Right lobe of liver (tissue), 6 donors: Measurements from ENCODE around the gene POLR2E. TPM values are rescaled to one million over a fixed set of nuclear protein-coding genes. Genes with fewer than 3 reads are reported as not detected.
A peak's percentile ranks its signal among the peaks of the same experiment; 100 is the strongest.

Experiments used
- ATAC-seq, 4 donors: fragments of 200-7000 bp; cut with Tn5 transposase; one replicate each; pipeline ENCODE4 v1.9.1; 2020; ENCODE audit warnings: mild to moderate bottlenecking in 4 of 4, moderate library complexity in 4 of 4
- DNase-seq, 3 donors: peaks; one replicate each; pipeline ENCODE4 v3.0.0-alpha.2; 2020
- H3K27ac ChIP-seq, 3 donors: fragments of 200-600 bp; one replicate each; pipeline ENCODE4 v1.8.0; 2022
- H3K27me3 ChIP-seq, 2 donors: fragments of 200-600 bp; one replicate each; pipeline ENCODE4 v1.8.0; 2022
- H3K36me3 ChIP-seq, 4 donors: fragments of 200-600 bp; sonication (generic) in 1 of 4; one replicate each; pipeline versions ENCODE4 v1.5.1 to v1.8.0; 2017 to 2022; ENCODE audit warnings: control low read depth in 1 of 4
- H3K4me1 ChIP-seq, 4 donors: fragments of 200-600 bp; sonication (generic) in 1 of 4; one replicate each; pipeline versions ENCODE4 v1.5.1 to v1.8.0; 2017 to 2022; ENCODE audit warnings: control low read depth in 1 of 4
- H3K4me3 ChIP-seq, 3 donors: fragments of 200-600 bp; one replicate each; pipeline ENCODE4 v1.8.0; 2022
- H3K9me3 ChIP-seq, 4 donors: fragments of 200-600 bp; sonication (generic) in 1 of 4; one replicate each; pipeline versions ENCODE4 v1.5.1 to v1.8.0; 2017 to 2022; ENCODE audit warnings: control low read depth in 1 of 4
- POLR2A ChIP-seq: fragments of 450-650 bp; IDR thresholded peaks from one replicate; pipeline ENCODE4 v1.6.1; 2017; ENCODE audit warnings: antibody characterized with exemption, mild to moderate bottlenecking
- WGBS: methylation state at CpG from one replicate; pipeline ENCODE4 v1.1.6; 2018; ENCODE audit warnings: low coverage, low lambda C conversion rate; ENCODE audit not compliant: insufficient coverage; ENCODE audit errors: missing lambda C conversion rate; 5-methylcytosine and 5-hydroxymethylcytosine counted together
- intact Hi-C, 2 donors: fragments of 100-400 bp; cut with DNase I; formaldehyde crosslinking; loops; one replicate each; pipeline versions ENCODE4 v1.11.2 to v1.14.1; 2022
- total RNA-seq, 6 experiments: library from RNA; depleted of rRNA in 2 of 6; stranded (reverse); fragments of >200 nt in 2 of 6; fragmentation: NEBNext Ultra II Directional in 3 of 6; extraction: Animal tissue kit (Norgen Biotek cat#: 25700) in 3 of 6; gene quantifications; one replicate each; pipeline versions ENCODE4 v1.1.0 to v1.2.4, GENCODE V29; 2016 to 2023
- TF ChIP-seq, protein P1 (sequence below), 4 donors: fragments of 200-600 bp in 3 of 4; fragments of 450-650 bp in 1 of 4; IDR thresholded peaks; one replicate each; pipeline versions ENCODE4 v1.5.1 to v1.8.0; 2016 to 2022; ENCODE audit warnings: antibody characterized with exemption in 4 of 4, mild to moderate bottlenecking in 2 of 4
- donor health status: DM: no; HTN: yes; CAD: no.
- donor health status: DM: no; HTN: no; CAD: no.
- donor health status: DM: no; HTN: no; CAD: no.
- donor health status: DM: no; HTN: yes; CAD: no.
- donor health status: DM: no; HTN: yes; CAD: no.

POLR2E gene
- total RNA-seq, 6 experiments from 2014 or later, result 112 to 256 (median 131) TPM

- WGBS, result 53% methylated on average over 12 of the region's 54 CpGs
- Histone ChIP-seq H3K27ac (peak overlapping the region in 1 of 3 donors; percentile 51), H3K4me1 (peaks cover 0 to 15% (median 3%) of the 10 kb centered on the region in 4 donors), H3K4me3 (no peak overlapping the region), H3K27me3 (peaks cover 0 to 15% of the 10 kb centered on the region in 2 donors), H3K36me3 (no peaks in the 10 kb centered on the region), H3K9me3 (no peaks in the 10 kb centered on the region)
- TF ChIP-seq POLR2A, result no peak
- TF ChIP-seq, protein P1, sequence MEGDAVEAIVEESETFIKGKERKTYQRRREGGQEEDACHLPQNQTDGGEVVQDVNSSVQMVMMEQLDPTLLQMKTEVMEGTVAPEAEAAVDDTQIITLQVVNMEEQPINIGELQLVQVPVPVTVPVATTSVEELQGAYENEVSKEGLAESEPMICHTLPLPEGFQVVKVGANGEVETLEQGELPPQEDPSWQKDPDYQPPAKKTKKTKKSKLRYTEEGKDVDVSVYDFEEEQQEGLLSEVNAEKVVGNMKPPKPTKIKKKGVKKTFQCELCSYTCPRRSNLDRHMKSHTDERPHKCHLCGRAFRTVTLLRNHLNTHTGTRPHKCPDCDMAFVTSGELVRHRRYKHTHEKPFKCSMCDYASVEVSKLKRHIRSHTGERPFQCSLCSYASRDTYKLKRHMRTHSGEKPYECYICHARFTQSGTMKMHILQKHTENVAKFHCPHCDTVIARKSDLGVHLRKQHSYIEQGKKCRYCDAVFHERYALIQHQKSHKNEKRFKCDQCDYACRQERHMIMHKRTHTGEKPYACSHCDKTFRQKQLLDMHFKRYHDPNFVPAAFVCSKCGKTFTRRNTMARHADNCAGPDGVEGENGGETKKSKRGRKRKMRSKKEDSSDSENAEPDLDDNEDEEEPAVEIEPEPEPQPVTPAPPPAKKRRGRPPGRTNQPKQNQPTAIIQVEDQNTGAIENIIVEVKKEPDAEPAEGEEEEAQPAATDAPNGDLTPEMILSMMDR (IDR thresholded peaks at IDR 0.05), result no peak
- DNase-seq (peak; percentile 83 to 90 (median 90)), ATAC-seq (peak; percentile 21 to 59 (median 30))
- intact Hi-C loops, result no loop called here
These were observed 20.5 kb downstream of the POLR2E start for GRCh38 chr19:1074544-1075283.

- ATAC-seq, result no peak
- Histone ChIP-seq H3K27ac (no peak overlapping the region), H3K36me3 (no peaks in the 10 kb centered on the region), H3K27me3 (peaks cover 0 to 19% of the 10 kb centered on the region in 2 donors), H3K4me3 (no peak overlapping the region), H3K9me3 (no peaks in the 10 kb centered on the region), H3K4me1 (peaks cover 0 to 15% (median 3%) of the 10 kb centered on the region in 4 donors)
- peak in 2 of 3 donors; percentile 27 to 58 for DNase-seq
- TF ChIP-seq, protein P1 (IDR thresholded peaks at IDR 0.05), result no peak
- no peak for TF ChIP-seq POLR2A
- WGBS, result no CpG with 5 or more reads among the region's 28 CpGs
- intact Hi-C loops, result no loop called here
These were observed 21.1 kb downstream of the POLR2E start for GRCh38 chr19:1073956-1074517.

- H3K36me3 ChIP-seq, result no peaks in the 10 kb centered on the region
- H3K27me3 ChIP-seq, result peaks cover 0 to 19% of the 10 kb centered on the region in 2 donors
- ATAC-seq (no peak), DNase-seq (peak in 2 of 3 donors; percentile 29 to 47)
- H3K27ac ChIP-seq, result no peak overlapping the region
- WGBS, result 90% methylated on average over 2 of the region's 30 CpGs
- H3K4me3 ChIP-seq, result no peak overlapping the region
- TF ChIP-seq, protein P1 (IDR thresholded peaks at IDR 0.05), result no peak
- TF ChIP-seq POLR2A, result no peak
- no peaks in the 10 kb centered on the region for H3K9me3 ChIP-seq
- H3K4me1 ChIP-seq, result peaks cover 0 to 15% (median 3%) of the 10 kb centered on the region in 4 donors
- intact Hi-C loops, result no loop called here
These were observed 21.9 kb downstream of the POLR2E start for GRCh38 chr19:1073063-1073955.

DNA sequence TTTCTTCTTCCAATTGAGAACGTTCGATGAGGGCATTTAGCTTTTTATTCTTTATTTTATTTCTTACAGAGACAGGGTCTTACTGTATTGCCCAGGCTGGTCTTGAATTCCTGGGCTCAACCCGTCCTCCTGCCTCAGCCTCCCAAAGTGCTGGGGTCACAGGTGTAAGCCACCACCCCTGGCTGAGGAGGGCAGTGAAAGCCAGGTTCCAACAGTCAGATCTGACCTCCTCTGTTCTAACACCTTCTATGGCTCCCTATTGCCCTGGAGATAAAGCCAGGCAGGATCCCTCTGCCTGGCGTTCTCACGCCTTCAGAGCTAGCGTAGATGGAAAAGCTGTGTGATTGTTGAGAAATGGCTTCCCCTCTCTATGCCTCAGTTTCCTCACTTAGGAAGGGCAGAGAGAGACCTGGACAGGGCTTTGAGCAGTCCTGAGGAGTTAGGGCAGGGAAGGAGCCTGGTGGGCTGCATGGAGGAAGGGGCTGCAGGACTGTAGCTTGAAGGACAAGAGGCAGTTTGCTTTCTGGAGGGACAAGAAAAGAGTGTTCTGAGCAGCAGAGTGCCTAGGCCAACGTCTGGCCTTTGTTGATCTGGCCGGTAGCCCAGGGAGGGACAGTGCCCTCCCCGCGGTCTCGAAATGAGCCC is 22.7 kb downstream of the POLR2E start:
- Histone ChIP-seq H3K9me3 (no peaks in the 10 kb centered on the region), H3K36me3 (no peaks in the 10 kb centered on the region), H3K27ac (no peak overlapping the region), H3K4me1 (peaks cover 0 to 15% (median 3%) of the 10 kb centered on the region in 4 donors), H3K4me3 (no peak overlapping the region), H3K27me3 (peaks cover 0 to 19% of the 10 kb centered on the region in 2 donors)
- no peak for DNase-seq
- TF ChIP-seq POLR2A, result no peak
- TF ChIP-seq, protein P1 (IDR thresholded peaks at IDR 0.05), result no peak
- intact Hi-C loops, result no loop called here
- no peak for ATAC-seq
- 77% methylated on average over 6 of the region's 11 CpGs for WGBS
